Parathyroid adenoma (tissue), 2 donors: ENCODE data around the gene SND1.
"Not testable (repeated sequence)": the region's sequence is repeated elsewhere in the genome, so short reads cannot be mapped to it uniquely, and the experiment has no call there.

ENCODE experiments used
- H2AFZ ChIP-seq: fragments of 300-600 bp; sonication (generic); one replicate; pipeline ENCODE4 v1.7.0; 2017; ENCODE audit warnings: antibody characterized with exemption, mild to moderate bottlenecking
- H3K27ac ChIP-seq: fragments of 300-600 bp; sonication (generic); one replicate; pipeline ENCODE4 v1.7.0; 2017
- H3K27me3 ChIP-seq: fragments of 300-600 bp; sonication (generic); one replicate; pipeline ENCODE4 v1.7.0; 2017; ENCODE audit warnings: low read length; ENCODE audit not compliant: control insufficient read depth, insufficient read depth
- H3K36me3 ChIP-seq: fragments of 300-600 bp; sonication (generic); one replicate; pipeline ENCODE4 v1.7.0; 2017; ENCODE audit warnings: low read length; ENCODE audit not compliant: control insufficient read depth, insufficient read depth
- H3K4me1 ChIP-seq: fragments of 300-600 bp; sonication (generic); one replicate; pipeline ENCODE4 v1.7.0; 2017; ENCODE audit warnings: control low read depth
- H3K4me2 ChIP-seq: fragments of 300-600 bp; sonication (generic); one replicate; pipeline ENCODE4 v1.7.0; 2017; ENCODE audit warnings: low read length
- H3K4me3 ChIP-seq: fragments of 300-600 bp; sonication (generic); one replicate; pipeline ENCODE4 v1.7.0; 2017; ENCODE audit warnings: low read depth, low read length
- H3K79me2 ChIP-seq: fragments of 300-600 bp; sonication (generic); one replicate; pipeline ENCODE4 v1.7.0; 2017; ENCODE audit warnings: control low read depth
- H3K9ac ChIP-seq: fragments of 300-600 bp; sonication (generic); one replicate; pipeline ENCODE4 v1.7.0; 2017; ENCODE audit warnings: mild to moderate bottlenecking
- H3K9me3 ChIP-seq: fragments of 300-600 bp; sonication (generic); one replicate; pipeline ENCODE4 v1.7.0; 2017; ENCODE audit warnings: low read length; ENCODE audit not compliant: control insufficient read depth
- TF ChIP-seq, protein P1 (sequence below): fragments of 300-600 bp; sonication (generic); IDR thresholded peaks from one replicate; pipeline ENCODE4 v1.7.0; 2017; ENCODE audit warnings: antibody characterized with exemption, mild to moderate bottlenecking
- donor health status: primary hyperparathyroidism.

The SND1 gene

DNA sequence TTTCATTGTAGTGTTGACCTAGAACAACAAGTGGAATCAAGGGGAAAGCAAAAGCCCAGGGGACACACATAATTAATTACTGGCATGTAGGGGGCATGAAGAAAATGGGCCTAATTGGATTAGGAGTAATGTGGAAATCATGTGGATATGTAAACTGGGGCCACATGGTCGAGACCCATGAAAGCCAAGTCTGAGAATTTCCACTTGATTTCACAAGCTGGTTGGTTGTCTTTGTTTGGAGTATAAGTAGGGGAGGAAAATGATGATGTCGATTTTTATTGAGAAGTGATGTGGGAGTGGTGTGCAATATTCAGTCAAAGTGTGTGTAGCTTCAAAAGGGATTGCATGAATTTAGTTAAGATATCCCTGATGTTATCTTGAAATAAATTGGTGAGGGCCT lies 247.4 kb downstream of the SND1 start:
- Histone ChIP-seq H3K9me3 (no peaks in the 10 kb centered on the region), H3K27me3 (no peaks in the 10 kb centered on the region), H3K4me1 (peaks cover 16% of the 10 kb centered on the region), H2AFZ (no peak overlapping the region), H3K27ac (no peak overlapping the region), H3K4me2 (no peak overlapping the region), H3K79me2 (no peaks in the 10 kb centered on the region), H3K4me3 (no peak overlapping the region), H3K36me3 (no peaks in the 10 kb centered on the region), H3K9ac (no peak overlapping the region)
- TF ChIP-seq, protein P1, sequence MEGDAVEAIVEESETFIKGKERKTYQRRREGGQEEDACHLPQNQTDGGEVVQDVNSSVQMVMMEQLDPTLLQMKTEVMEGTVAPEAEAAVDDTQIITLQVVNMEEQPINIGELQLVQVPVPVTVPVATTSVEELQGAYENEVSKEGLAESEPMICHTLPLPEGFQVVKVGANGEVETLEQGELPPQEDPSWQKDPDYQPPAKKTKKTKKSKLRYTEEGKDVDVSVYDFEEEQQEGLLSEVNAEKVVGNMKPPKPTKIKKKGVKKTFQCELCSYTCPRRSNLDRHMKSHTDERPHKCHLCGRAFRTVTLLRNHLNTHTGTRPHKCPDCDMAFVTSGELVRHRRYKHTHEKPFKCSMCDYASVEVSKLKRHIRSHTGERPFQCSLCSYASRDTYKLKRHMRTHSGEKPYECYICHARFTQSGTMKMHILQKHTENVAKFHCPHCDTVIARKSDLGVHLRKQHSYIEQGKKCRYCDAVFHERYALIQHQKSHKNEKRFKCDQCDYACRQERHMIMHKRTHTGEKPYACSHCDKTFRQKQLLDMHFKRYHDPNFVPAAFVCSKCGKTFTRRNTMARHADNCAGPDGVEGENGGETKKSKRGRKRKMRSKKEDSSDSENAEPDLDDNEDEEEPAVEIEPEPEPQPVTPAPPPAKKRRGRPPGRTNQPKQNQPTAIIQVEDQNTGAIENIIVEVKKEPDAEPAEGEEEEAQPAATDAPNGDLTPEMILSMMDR = no peak

DNA sequence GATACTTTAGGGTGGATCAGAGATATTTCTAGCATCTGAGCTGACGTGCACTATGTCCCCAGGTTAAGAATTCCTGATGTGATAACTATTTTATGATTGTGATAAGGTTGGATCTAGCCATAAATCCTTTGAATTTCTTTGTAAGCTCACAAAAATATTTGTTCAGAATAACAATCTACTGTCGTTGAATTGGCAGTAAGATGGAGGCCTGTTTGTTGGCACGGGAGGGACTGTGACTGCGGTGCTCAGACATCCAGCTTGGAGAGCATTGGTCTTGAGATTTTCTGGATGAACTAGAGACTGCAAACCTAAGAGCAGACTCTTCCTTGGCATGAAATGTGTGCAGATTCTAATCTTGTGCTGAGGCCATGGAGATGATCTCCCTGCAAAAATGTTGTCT lies 248.1 kb downstream of the SND1 start:
- no peak overlapping the region for H3K9ac ChIP-seq
- no peaks in the 10 kb centered on the region for H3K27me3 ChIP-seq
- peaks cover 16% of the 10 kb centered on the region for H3K4me1 ChIP-seq
- H3K9me3 ChIP-seq = no peaks in the 10 kb centered on the region
- no peak overlapping the region for H3K4me2 ChIP-seq
- no peaks in the 10 kb centered on the region for H3K36me3 ChIP-seq
- peak overlapping the region; percentile 3 for H3K27ac ChIP-seq
- no peaks in the 10 kb centered on the region for H3K79me2 ChIP-seq
- H3K4me3 ChIP-seq = no peak overlapping the region
- no peak overlapping the region for H2AFZ ChIP-seq
- TF ChIP-seq, protein P1 = no peak

DNA sequence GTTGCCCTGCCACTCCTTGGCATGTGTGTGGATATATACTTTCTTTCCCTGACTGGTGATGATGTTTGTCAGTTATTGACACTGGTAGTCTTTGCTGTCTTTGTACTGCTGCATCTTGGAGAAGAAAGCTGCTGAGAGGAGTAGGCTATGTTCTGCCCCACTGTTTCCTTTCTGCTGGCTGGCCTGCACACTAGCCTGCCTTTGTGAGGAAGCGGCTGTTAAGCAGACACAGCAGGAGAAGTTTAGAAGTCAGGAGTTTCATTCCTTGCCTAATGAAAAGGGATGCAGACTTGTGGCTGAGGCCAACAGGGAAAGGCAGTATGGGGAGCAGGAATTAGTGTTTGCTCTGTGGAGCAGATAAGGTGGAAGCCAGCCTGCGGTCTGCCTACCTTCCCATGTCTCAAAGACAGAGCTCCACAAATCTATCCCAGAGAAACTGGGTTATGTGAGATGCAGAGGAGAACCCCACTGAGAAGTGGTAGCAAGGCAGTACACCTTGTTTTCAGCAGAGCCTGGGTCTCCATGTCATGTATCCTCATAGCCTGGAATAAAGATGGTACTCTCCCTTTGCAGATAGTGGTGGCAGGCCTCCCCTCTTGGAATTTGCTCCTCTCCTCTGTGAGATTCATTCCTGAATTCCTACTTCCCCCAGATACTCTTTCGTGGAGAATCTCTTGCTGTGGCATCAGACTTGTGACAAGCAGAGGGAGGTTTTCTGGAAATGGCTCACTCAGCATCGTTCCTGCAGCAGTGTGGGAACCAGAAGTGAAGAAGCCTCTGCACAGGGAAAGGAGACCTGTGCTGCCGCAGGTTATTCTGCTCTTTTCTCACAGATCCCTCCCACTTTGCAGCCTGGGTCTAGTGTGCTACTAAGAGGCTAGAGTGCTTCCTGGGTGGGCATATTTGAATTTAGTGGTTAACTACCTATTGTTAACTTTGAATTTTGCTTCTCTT lies 249.0 kb downstream of the SND1 start:
- Histone ChIP-seq H3K4me3 (no peak overlapping the region), H3K4me2 (no peak overlapping the region), H3K79me2 (no peaks in the 10 kb centered on the region), H3K4me1 (peaks cover 16% of the 10 kb centered on the region), H3K27me3 (no peaks in the 10 kb centered on the region), H3K9ac (no peak overlapping the region), H3K9me3 (no peaks in the 10 kb centered on the region), H2AFZ (no peak overlapping the region), H3K27ac (peak overlapping the region; percentile 3), H3K36me3 (no peaks in the 10 kb centered on the region)
- TF ChIP-seq, protein P1 = no peak

DNA sequence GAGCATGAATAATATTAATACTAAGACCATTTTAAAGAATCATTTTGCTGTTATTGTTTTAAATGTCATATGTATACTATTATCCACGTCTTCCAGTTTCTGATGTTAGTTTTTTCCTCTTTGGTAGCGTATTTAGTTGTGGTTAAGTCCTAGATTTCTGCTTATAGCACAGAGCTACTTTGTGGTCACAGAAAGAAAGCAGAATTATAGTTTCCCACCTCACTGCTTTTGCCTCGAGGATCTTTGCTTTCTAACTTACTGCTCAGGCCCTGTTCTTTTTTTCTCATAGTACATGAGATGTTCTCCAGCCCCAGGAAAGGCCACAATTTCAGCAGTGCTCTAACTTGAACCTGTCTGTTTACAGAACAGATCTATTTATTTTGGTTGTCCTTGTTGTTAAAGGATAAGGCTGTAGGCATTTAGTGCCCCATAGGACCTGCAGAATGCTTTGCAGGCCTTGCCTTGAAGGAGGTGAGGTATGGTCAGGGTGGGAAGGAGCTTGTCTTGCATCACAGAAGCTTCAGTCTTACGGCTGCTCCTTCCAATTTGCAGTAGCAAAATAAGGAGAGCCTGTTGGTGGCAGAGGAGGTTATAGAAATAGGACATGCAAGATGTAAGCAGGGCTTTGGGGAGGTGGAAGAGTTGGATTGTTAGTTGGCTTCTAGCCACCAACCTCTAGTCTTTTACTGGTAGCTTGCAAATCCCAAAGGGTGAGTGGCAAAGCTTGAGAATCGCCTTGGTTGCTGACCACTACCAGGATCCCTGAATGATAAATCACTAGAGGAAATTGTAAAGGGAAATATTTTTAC lies 250.1 kb downstream of the SND1 start:
- H3K27me3 ChIP-seq = no peaks in the 10 kb centered on the region
- no peaks in the 10 kb centered on the region for H3K9me3 ChIP-seq
- no peak overlapping the region for H3K4me3 ChIP-seq
- no peak overlapping the region for H3K27ac ChIP-seq
- TF ChIP-seq, protein P1 = no peak
- no peak overlapping the region for H2AFZ ChIP-seq
- peaks cover 16% of the 10 kb centered on the region for H3K4me1 ChIP-seq
- H3K79me2 ChIP-seq = no peaks in the 10 kb centered on the region
- H3K9ac ChIP-seq = no peak overlapping the region
- no peak overlapping the region for H3K4me2 ChIP-seq
- no peaks in the 10 kb centered on the region for H3K36me3 ChIP-seq

DNA sequence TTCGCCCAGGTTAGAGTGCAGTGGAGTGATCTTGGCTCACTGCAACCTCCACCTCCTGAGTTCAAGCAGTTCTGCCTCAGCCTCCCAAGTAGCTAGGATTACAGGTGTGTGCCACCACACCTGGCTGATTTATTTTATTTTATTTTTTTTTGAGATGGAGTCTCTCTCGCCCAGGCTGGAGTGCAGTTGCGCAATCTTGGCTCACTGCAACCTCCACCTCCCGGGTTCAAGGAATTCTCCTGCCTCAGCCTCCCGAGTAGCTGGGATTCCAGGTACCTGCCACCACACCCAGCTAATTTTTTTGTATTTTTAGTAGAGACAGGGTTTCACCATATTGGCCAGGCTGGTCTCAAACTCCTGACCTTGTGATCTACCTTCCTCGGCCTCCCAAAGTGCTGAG lies 250.8 kb downstream of the SND1 start:
- not testable (repeated sequence) for H3K4me3 ChIP-seq, H3K9ac ChIP-seq, H3K9me3 ChIP-seq, H2AFZ ChIP-seq, H3K36me3 ChIP-seq, H3K27me3 ChIP-seq, H3K4me2 ChIP-seq, H3K79me2 ChIP-seq, H3K27ac ChIP-seq
- peaks cover 16% of the 10 kb centered on the region for H3K4me1 ChIP-seq
